ENCODE measurements around the gene TECTA.

TECTA gene

GRCh38 chr11:121206810-121207209 lies 105.8 kb downstream of the TECTA start:
- Histone ChIP-seq H3K4me1 (ENCODE audit: control insufficient read depth in 1 of 2, insufficient read depth in 2 of 2, low read length in 2 of 2) (no peaks in the 10 kb centered on the region), H3K27ac (ENCODE audit: low read depth, low read length) (no peak overlapping the region), H3K27me3 (ENCODE audit: control insufficient read depth in 1 of 2, insufficient read depth in 2 of 2, low read length in 2 of 2) (peaks cover 0 to 4% of the 10 kb centered on the region in 2 donors), H3K9ac (ENCODE audit: low read depth in 1 of 2, low read length in 2 of 2) (no peak overlapping the region), H3K9me3 (ENCODE audit: control insufficient read depth in 1 of 2, low read length in 2 of 2) (no peaks in the 10 kb centered on the region), H3K36me3 (ENCODE audit: control insufficient read depth in 1 of 2, insufficient read depth in 2 of 2, low read length in 2 of 2) (no peaks in the 10 kb centered on the region), H3K4me3 (ENCODE audit: low read depth in 1 of 2, low read length in 2 of 2) (no peak overlapping the region)

GRCh38 chr11:121207485-121208115 lies 106.6 kb downstream of the TECTA start:
- Histone ChIP-seq H3K9ac (ENCODE audit: low read depth in 1 of 2, low read length in 2 of 2) (no peak overlapping the region), H3K27me3 (ENCODE audit: control insufficient read depth in 1 of 2, insufficient read depth in 2 of 2, low read length in 2 of 2) (peaks cover 0 to 4% of the 10 kb centered on the region in 2 donors), H3K27ac (ENCODE audit: low read depth, low read length) (no peak overlapping the region), H3K4me1 (ENCODE audit: control insufficient read depth in 1 of 2, insufficient read depth in 2 of 2, low read length in 2 of 2) (no peaks in the 10 kb centered on the region), H3K36me3 (ENCODE audit: control insufficient read depth in 1 of 2, insufficient read depth in 2 of 2, low read length in 2 of 2) (no peaks in the 10 kb centered on the region), H3K4me3 (ENCODE audit: low read depth in 1 of 2, low read length in 2 of 2) (no peak overlapping the region), H3K9me3 (ENCODE audit: control insufficient read depth in 1 of 2, low read length in 2 of 2) (no peaks in the 10 kb centered on the region)

- Histone ChIP-seq H3K9me3 (ENCODE audit: control insufficient read depth in 1 of 2, low read length in 2 of 2) (no peaks in the 10 kb centered on the region), H3K4me1 (ENCODE audit: control insufficient read depth in 1 of 2, insufficient read depth in 2 of 2, low read length in 2 of 2) (no peaks in the 10 kb centered on the region), H3K27ac (ENCODE audit: low read depth, low read length) (no peak overlapping the region)
These were observed 109.5 kb downstream of the TECTA start for GRCh38 chr11:121210445-121211080.

GRCh38 chr11:121211626-121212025 lies 110.6 kb downstream of the TECTA start:
- Histone ChIP-seq H3K9me3 (ENCODE audit: control insufficient read depth in 1 of 2, low read length in 2 of 2) (no peaks in the 10 kb centered on the region), H3K4me1 (ENCODE audit: control insufficient read depth in 1 of 2, insufficient read depth in 2 of 2, low read length in 2 of 2) (no peaks in the 10 kb centered on the region), H3K4me3 (ENCODE audit: low read depth in 1 of 2, low read length in 2 of 2) (no peak overlapping the region), H3K27ac (ENCODE audit: low read depth, low read length) (no peak overlapping the region), H3K36me3 (ENCODE audit: control insufficient read depth in 1 of 2, insufficient read depth in 2 of 2, low read length in 2 of 2) (no peaks in the 10 kb centered on the region), H3K27me3 (ENCODE audit: control insufficient read depth in 1 of 2, insufficient read depth in 2 of 2, low read length in 2 of 2) (peaks cover 0 to 4% of the 10 kb centered on the region in 2 donors), H3K9ac (ENCODE audit: low read depth in 1 of 2, low read length in 2 of 2) (no peak overlapping the region)

More at GRCh38 chr11:121210445-121211080, 109.5 kb downstream of the TECTA start:
- Histone ChIP-seq H3K4me3 (ENCODE audit: low read depth in 1 of 2, low read length in 2 of 2) (no peak overlapping the region), H3K27me3 (ENCODE audit: control insufficient read depth in 1 of 2, insufficient read depth in 2 of 2, low read length in 2 of 2) (peaks cover 0 to 4% of the 10 kb centered on the region in 2 donors), H3K36me3 (ENCODE audit: control insufficient read depth in 1 of 2, insufficient read depth in 2 of 2, low read length in 2 of 2) (no peaks in the 10 kb centered on the region), H3K9ac (ENCODE audit: low read depth in 1 of 2, low read length in 2 of 2) (no peak overlapping the region)

- Histone ChIP-seq H3K4me3 (ENCODE audit: low read depth in 1 of 2, low read length in 2 of 2) (no peak overlapping the region), H3K36me3 (ENCODE audit: control insufficient read depth in 1 of 2, insufficient read depth in 2 of 2, low read length in 2 of 2) (no peaks in the 10 kb centered on the region), H3K27ac (ENCODE audit: low read depth, low read length) (no peak overlapping the region), H3K9me3 (ENCODE audit: control insufficient read depth in 1 of 2, low read length in 2 of 2) (no peaks in the 10 kb centered on the region), H3K27me3 (ENCODE audit: control insufficient read depth in 1 of 2, insufficient read depth in 2 of 2, low read length in 2 of 2) (peaks cover 0 to 4% of the 10 kb centered on the region in 2 donors), H3K9ac (ENCODE audit: low read depth in 1 of 2, low read length in 2 of 2) (no peak overlapping the region), H3K4me1 (ENCODE audit: control insufficient read depth in 1 of 2, insufficient read depth in 2 of 2, low read length in 2 of 2) (no peaks in the 10 kb centered on the region)
These were observed 111.7 kb downstream of the TECTA start for GRCh38 chr11:121212536-121213361.

- no peaks in the 10 kb centered on the region for H3K4me1 ChIP-seq (ENCODE audit: control insufficient read depth in 1 of 2, insufficient read depth in 2 of 2, low read length in 2 of 2)
- no peak overlapping the region for H3K4me3 ChIP-seq (ENCODE audit: low read depth in 1 of 2, low read length in 2 of 2)
These were observed 112.4 kb downstream of the TECTA start for GRCh38 chr11:121213362-121213893.

GRCh38 chr11:121214861-121215260 lies 113.8 kb downstream of the TECTA start:
- Histone ChIP-seq H3K27me3 (ENCODE audit: control insufficient read depth in 1 of 2, insufficient read depth in 2 of 2, low read length in 2 of 2) (peaks cover 0 to 4% of the 10 kb centered on the region in 2 donors), H3K36me3 (ENCODE audit: control insufficient read depth in 1 of 2, insufficient read depth in 2 of 2, low read length in 2 of 2) (no peaks in the 10 kb centered on the region), H3K27ac (ENCODE audit: low read depth, low read length) (no peak overlapping the region), H3K4me1 (ENCODE audit: control insufficient read depth in 1 of 2, insufficient read depth in 2 of 2, low read length in 2 of 2) (no peaks in the 10 kb centered on the region), H3K9me3 (ENCODE audit: control insufficient read depth in 1 of 2, low read length in 2 of 2) (no peaks in the 10 kb centered on the region), H3K4me3 (ENCODE audit: low read depth in 1 of 2, low read length in 2 of 2) (no peak overlapping the region), H3K9ac (ENCODE audit: low read depth in 1 of 2, low read length in 2 of 2) (no peak overlapping the region)

More at GRCh38 chr11:121213362-121213893, 112.4 kb downstream of the TECTA start:
- H3K27me3 ChIP-seq (ENCODE audit: control insufficient read depth in 1 of 2, insufficient read depth in 2 of 2, low read length in 2 of 2), result peaks cover 0 to 4% of the 10 kb centered on the region in 2 donors
- H3K27ac ChIP-seq (ENCODE audit: low read depth, low read length), result no peak overlapping the region
- no peaks in the 10 kb centered on the region for H3K9me3 ChIP-seq (ENCODE audit: control insufficient read depth in 1 of 2, low read length in 2 of 2)
- H3K9ac ChIP-seq (ENCODE audit: low read depth in 1 of 2, low read length in 2 of 2), result no peak overlapping the region
- no peaks in the 10 kb centered on the region for H3K36me3 ChIP-seq (ENCODE audit: control insufficient read depth in 1 of 2, insufficient read depth in 2 of 2, low read length in 2 of 2)

GRCh38 chr11:121221496-121222200 lies 120.6 kb downstream of the TECTA start:
- Histone ChIP-seq H3K4me1 (ENCODE audit: control insufficient read depth in 1 of 2, insufficient read depth in 2 of 2, low read length in 2 of 2) (no peaks in the 10 kb centered on the region), H3K9ac (ENCODE audit: low read depth in 1 of 2, low read length in 2 of 2) (no peak overlapping the region), H3K9me3 (ENCODE audit: control insufficient read depth in 1 of 2, low read length in 2 of 2) (no peaks in the 10 kb centered on the region), H3K36me3 (ENCODE audit: control insufficient read depth in 1 of 2, insufficient read depth in 2 of 2, low read length in 2 of 2) (no peaks in the 10 kb centered on the region), H3K27ac (ENCODE audit: low read depth, low read length) (no peak overlapping the region), H3K4me3 (ENCODE audit: low read depth in 1 of 2, low read length in 2 of 2) (no peak overlapping the region), H3K27me3 (ENCODE audit: control insufficient read depth in 1 of 2, insufficient read depth in 2 of 2, low read length in 2 of 2) (peaks cover 0 to 4% of the 10 kb centered on the region in 2 donors)

- H3K27ac ChIP-seq (ENCODE audit: low read depth, low read length), result no peak overlapping the region
- H3K36me3 ChIP-seq (ENCODE audit: control insufficient read depth in 1 of 2, insufficient read depth in 2 of 2, low read length in 2 of 2), result no peaks in the 10 kb centered on the region
- H3K9ac ChIP-seq (ENCODE audit: low read depth in 1 of 2, low read length in 2 of 2), result no peak overlapping the region
- peaks cover 0 to 4% of the 10 kb centered on the region in 2 donors for H3K27me3 ChIP-seq (ENCODE audit: control insufficient read depth in 1 of 2, insufficient read depth in 2 of 2, low read length in 2 of 2)
- H3K4me3 ChIP-seq (ENCODE audit: low read depth in 1 of 2, low read length in 2 of 2), result no peak overlapping the region
- H3K9me3 ChIP-seq (ENCODE audit: control insufficient read depth in 1 of 2, low read length in 2 of 2), result peaks cover 0 to 1% of the 10 kb centered on the region in 2 donors
- no peaks in the 10 kb centered on the region for H3K4me1 ChIP-seq (ENCODE audit: control insufficient read depth in 1 of 2, insufficient read depth in 2 of 2, low read length in 2 of 2)
These were observed 122.1 kb downstream of the TECTA start for GRCh38 chr11:121223161-121223560.
